ENCODE measurements around the gene HIBADH. TPM values are rescaled to one million over a fixed set of nuclear protein-coding genes. Genes with fewer than 3 reads are reported as not detected.

HIBADH gene
- total and polyA plus RNA-seq, 2 donors (not counting 3 experiments of a cell fraction or from before 2014, with no cell fraction given) = 22.6 to 30.5 TPM

DNA sequence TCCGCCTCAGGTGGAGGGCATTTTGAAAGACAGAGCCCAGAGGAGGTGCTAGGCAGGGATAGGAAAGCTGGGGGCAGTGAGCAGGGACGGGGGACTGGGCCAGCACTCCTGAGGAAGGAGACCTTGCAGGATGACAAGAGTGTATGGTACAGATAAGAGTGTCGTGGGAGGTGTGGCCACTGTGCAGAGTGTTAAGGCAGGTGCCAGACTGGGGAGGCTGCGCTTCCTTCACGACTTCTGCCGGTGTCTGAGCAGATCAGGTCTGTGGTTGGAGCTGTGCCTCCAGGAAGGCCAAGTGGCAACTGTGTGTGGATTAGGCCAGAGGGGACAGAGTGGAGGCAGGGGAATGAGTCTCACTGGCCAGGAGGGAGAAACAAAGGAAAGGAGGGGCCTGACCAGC lies 161.7 kb downstream of the HIBADH start:
- ChIA-PET POLR2A (interaction anchor here (0.6 kb wide), 1 partner anchor 293 kb away, joined by 5 read pairs; no protein-coding TSS in a partner anchor), CTCF (no interaction called here)
- Histone ChIP-seq H3K27ac (ENCODE audit: insufficient read depth, low read depth, low read length) (no peak overlapping the region), H3K36me3 (ENCODE audit: control insufficient read depth in 2 of 2, extremely low read depth in 1 of 2, insufficient read depth in 2 of 2, low read length in 2 of 2) (no peaks in the 10 kb centered on the region), H3K79me2 (ENCODE audit: control insufficient read depth, insufficient read depth, low read length) (no peaks in the 10 kb centered on the region), H3K4me2 (ENCODE audit: insufficient read depth, low read length) (no peak overlapping the region), H3K27me3 (ENCODE audit: control insufficient read depth in 2 of 2, insufficient read depth in 2 of 2, low read length in 2 of 2) (peaks cover 0 to 1% of the 10 kb centered on the region in 2 experiments), H4K20me1 (replicated peaks; ENCODE audit: control insufficient read depth, extremely low read depth, insufficient read depth, low read length) (no peaks in the 10 kb centered on the region), H3K4me1 (ENCODE audit: control insufficient read depth, extremely low read depth, insufficient read depth, low read length) (no peaks in the 10 kb centered on the region), H3K9ac (replicated peaks; ENCODE audit: extremely low read depth, insufficient read depth, low read length) (no peak overlapping the region), H3K9me1 (replicated peaks; ENCODE audit: control insufficient read depth, extremely low read depth, insufficient read depth, low read length) (no peaks in the 10 kb centered on the region), H3K9me3 (replicated peaks; ENCODE audit: control insufficient read depth, insufficient read depth, low read length) (no peaks in the 10 kb centered on the region), H2AFZ (ENCODE audit: low read depth, low read length) (no peak overlapping the region), H3K4me3 (replicated peaks in 1 of 3; ENCODE audit: insufficient read depth in 1 of 3, low read depth in 1 of 3, low read length in 3 of 3) (no peak overlapping the region)
- TF ChIP-seq, protein P1, sequence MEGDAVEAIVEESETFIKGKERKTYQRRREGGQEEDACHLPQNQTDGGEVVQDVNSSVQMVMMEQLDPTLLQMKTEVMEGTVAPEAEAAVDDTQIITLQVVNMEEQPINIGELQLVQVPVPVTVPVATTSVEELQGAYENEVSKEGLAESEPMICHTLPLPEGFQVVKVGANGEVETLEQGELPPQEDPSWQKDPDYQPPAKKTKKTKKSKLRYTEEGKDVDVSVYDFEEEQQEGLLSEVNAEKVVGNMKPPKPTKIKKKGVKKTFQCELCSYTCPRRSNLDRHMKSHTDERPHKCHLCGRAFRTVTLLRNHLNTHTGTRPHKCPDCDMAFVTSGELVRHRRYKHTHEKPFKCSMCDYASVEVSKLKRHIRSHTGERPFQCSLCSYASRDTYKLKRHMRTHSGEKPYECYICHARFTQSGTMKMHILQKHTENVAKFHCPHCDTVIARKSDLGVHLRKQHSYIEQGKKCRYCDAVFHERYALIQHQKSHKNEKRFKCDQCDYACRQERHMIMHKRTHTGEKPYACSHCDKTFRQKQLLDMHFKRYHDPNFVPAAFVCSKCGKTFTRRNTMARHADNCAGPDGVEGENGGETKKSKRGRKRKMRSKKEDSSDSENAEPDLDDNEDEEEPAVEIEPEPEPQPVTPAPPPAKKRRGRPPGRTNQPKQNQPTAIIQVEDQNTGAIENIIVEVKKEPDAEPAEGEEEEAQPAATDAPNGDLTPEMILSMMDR (IDR thresholded peaks at IDR 0.05; ENCODE audit: extremely low read depth in 1 of 2, insufficient read depth in 1 of 2, low read depth in 1 of 2, low read length in 2 of 2) = no peak
- TF ChIP-seq EZH2 (IDR thresholded peaks at IDR 0.05; ENCODE audit: borderline replicate concordance, low read depth, low read length, severe bottlenecking) (no peak), GATA2 (IDR thresholded peaks at IDR 0.05; ENCODE audit: insufficient read depth, insufficient read length, low read depth, low read length) (no peak), POLR2AphosphoS5 (IDR thresholded peaks at IDR 0.05; ENCODE audit: insufficient read depth, low read depth, low read length) (no peak), FOS (IDR thresholded peaks at IDR 0.05; ENCODE audit: borderline replicate concordance, insufficient read depth, low read length) (no peak)
- TF ChIP-seq, protein P2, sequence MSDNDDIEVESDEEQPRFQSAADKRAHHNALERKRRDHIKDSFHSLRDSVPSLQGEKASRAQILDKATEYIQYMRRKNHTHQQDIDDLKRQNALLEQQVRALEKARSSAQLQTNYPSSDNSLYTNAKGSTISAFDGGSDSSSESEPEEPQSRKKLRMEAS (IDR thresholded peaks at IDR 0.05; ENCODE audit: insufficient read depth, insufficient read length) = no peak
- DNase-seq (ENCODE audit: low read depth, low spot score) (no peak), FAIRE-seq (no peak)
- BruUV-seq (replicated peaks) = no TSS peak
- dilution Hi-C loops (cut with MboI; ENCODE audit: extremely low pct_ligation_motif_present, low sequenced_read_pairs) = no loop called here
- intact Hi-C loops (cut with micrococcal nuclease) = no loop called here

Data from endothelial cell of umbilical vein (primary cell).